GM19324 (cell line): ENCODE measurements around the gene CERCAM.

ENCODE experiments used
- ATAC-seq: cut with Tn5 transposase; IDR thresholded peaks from one replicate; pipeline ENCODE4 v1.9.1; 2021; ENCODE audit warnings: mild to moderate bottlenecking, moderate library complexity; ENCODE audit not compliant: unreplicated experiment, low FRiP score

The CERCAM gene

DNA sequence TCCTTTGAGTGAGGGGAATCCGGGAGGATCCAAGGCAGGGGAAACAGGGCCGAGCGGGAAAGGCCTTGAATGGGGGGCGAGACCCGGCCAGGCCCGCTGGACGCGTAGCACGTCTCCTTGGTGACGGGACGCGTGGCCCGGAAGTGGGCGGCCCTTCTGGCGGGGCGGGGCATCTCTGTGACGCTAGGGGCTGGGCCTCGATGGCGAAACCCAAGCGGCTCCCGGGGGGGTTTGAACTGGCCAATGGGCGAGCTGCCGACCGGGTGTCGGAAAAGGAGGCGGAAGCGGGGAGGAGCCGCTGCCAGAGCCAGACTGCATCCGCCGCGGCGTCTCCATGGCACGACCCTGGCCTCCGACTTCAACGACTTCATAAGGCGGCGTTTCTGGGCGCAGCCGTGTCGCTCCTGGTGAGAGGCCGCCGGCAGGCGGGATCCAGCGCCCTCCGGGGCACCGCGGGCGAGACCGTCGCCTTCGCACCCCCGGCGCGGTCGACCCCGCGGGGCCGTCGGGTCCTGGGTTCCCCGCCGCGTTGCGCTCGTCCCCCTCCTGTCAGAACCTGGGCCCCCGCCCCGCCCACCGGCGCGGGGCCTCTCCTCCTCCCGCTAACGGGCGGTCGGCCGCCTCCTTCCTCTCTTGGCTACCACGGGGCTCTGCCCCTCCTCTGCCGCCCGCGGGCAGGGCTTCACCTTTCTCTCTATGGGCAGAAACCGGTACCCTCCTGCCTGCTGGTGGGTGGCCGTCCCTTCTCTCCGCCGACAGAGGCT is 35.4 kb downstream of the CERCAM start, which contains the start of gene ODF2:
TSS of gene ODF2 (plus strand) at position 158 of the 764 bp plus-strand sequence. CDS start at position 244, 86 bp downstream.
- ATAC-seq: peak; percentile 87

GRCh38 chr9:128456613-128457061 is 36.0 kb downstream of the CERCAM start:
- peak; percentile 56 for ATAC-seq

DNA sequence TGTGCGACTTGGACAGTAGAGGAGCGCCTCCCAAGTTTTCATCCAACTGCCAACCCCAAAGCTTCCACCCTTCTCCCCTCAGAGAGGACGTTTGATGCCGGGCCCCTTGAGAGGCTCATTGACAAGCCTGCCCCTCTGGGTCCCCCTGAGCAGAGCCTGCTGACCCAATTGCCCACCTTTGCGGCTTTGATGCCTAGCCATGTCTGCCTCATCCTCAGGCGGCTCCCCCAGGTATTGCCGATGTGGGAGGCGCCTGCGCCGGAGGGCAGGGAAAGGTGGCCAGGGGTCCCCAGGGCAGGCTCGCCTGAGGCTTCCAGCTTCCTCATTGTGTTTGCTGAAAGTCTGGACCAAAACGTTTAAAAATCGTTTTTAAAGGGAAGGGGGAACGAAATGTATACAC is 36.5 kb downstream of the CERCAM start:
- no peak for ATAC-seq

DNA sequence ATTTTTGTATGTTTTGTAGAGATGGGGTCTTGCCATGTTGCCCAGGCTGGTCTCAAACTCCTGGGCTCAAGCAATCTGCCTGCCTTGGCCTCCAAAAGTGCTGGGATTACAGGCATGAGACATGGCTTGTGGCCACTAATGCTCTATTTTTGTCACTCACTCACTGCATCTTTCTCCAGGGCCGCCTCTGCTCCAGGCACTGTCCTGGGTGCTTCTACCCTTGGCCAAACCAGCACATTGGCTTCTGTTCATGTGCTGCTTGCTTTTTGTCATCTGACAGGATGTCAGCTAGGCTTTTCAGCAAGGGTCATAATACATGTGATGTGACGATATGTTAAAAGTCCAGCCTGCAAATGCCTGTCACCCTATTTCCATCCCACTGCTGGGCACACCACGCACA is 38.4 kb downstream of the CERCAM start:
- no peak for ATAC-seq

DNA sequence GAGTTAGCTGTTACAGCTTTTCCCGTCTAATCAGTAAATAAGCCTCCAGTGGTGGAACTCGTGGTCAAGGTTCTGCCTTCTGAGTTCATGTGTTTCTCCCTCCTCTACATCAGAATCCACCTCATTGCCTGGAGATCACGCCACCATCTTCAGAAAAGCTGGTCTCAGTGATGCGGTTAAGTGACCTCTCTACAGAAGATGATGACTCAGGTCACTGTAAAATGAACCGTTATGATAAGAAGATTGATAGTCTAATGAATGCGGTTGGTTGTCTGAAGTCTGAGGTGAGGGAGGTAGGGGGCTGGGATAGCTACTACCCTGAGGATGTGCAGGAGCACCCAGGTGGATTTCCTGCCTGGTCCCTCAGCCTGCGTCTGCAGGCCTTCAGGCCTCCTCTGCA is 48.4 kb downstream of the CERCAM start:
- no peak for ATAC-seq

DNA sequence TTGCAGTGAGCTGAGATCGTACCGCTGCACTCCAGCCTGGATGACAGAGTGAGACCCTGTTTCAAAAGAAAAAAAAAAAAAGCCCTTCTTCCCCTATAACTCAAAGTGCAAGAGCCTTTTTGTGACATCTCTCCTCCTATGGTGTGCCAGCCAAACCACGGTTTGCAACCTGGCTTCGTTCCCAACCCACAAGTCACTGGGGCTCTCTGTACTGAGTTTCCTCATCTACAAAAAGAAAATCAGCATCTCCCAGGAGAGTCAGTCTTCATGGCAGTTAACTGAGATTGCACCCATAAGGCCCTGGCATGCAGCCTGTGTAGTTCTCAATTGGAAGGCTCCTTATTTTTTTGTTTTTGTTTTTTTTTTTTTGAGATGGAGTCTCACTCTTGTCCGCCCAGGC is 49.9 kb downstream of the CERCAM start:
- no peak for ATAC-seq

DNA sequence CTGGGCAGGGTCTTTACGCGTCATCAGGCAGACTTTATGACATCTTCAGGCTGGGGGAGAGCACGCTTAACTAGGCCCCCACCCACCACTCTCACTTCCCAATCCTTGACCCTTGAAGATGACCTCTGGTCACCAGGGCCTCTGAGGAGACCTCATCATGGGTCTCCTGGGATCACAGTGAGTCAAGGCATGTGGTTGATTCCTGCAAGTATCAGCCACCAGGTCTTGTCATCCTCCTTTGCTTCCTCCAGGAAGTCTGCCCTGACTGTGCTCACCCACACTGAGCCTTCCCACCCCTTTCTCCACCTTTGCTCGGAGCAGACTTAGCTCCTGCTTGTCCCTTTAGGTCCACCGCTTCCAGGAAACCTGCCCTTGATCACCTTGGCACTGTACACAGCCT is 52.4 kb downstream of the CERCAM start:
- ATAC-seq: no peak

- no peak for ATAC-seq
These were observed 55.2 kb downstream of the CERCAM start for GRCh38 chr9:128475867-128476266.

GRCh38 chr9:128479262-128479661 is 58.6 kb downstream of the CERCAM start:
- ATAC-seq: no peak

GRCh38 chr9:128481561-128481960 is 60.9 kb downstream of the CERCAM start:
- no peak for ATAC-seq

DNA sequence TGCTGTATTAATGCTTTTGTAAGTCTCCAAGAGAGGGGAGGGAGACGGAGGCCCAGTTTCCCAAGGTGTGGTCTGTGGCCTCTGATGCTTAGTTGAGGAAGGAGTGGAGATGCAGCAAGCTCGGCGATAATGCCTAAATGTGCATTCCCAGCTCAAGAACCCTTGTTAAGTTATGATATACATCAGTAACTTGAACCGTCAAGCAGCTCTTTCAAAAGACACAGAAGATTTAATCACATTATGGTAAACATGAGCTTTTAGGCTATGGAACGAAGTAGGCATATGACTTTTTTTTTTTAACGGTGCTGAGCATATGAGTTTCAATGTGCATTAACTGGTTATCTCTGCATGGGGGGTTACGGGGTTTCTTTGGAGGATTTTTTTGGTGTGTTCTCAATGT is 61.5 kb downstream of the CERCAM start:
- no peak for ATAC-seq

GRCh38 chr9:128484686-128485413 is 64.2 kb downstream of the CERCAM start:
- no peak for ATAC-seq

DNA sequence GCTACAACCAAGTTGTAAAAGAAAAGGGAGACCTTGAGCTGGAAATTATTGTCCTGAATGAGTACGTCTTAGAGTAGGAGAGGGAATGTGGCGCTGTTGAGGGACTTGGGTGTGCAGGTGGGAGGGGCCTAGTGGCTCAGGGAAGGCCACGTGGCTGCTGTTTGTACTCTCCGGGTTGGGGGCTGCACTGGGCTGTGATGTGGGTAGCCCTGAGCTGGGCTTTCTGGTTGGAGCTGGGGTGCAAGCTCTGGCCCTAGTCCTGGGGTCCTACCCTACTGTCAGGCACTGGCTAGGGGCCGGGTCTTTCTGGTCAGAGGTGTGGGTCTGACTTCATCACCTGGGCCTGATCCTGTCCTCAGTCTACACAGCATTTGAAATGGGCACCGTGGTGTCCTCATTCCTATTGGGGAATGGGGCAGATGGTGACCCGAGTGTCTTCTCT is 64.8 kb downstream of the CERCAM start:
- no peak for ATAC-seq

GRCh38 chr9:128486201-128486600 is 65.5 kb downstream of the CERCAM start:
- no peak for ATAC-seq
